PC-9 (cell line): ENCODE measurements around the gene HBB.
"Not testable (repeated sequence)": the region's sequence is repeated elsewhere in the genome, so short reads cannot be mapped to it uniquely, and the experiment has no call there.

Experiments used
- EZH2 ChIP-seq: fragments of 200-600 bp; sonication (generic); IDR thresholded peaks from 2 replicates; pipeline ENCODE4 v1.8.0; 2017; ENCODE audit warnings: antibody characterized with exemption, low read depth
- TF ChIP-seq, protein P1 (sequence below): fragments of 200-600 bp; sonication (generic); conservative IDR thresholded peaks from 2 replicates; pipeline ENCODE4 v1.6.1; 2017; ENCODE audit warnings: mixed run types, antibody characterized with exemption, mild to moderate bottlenecking, moderate library complexity

DNA sequence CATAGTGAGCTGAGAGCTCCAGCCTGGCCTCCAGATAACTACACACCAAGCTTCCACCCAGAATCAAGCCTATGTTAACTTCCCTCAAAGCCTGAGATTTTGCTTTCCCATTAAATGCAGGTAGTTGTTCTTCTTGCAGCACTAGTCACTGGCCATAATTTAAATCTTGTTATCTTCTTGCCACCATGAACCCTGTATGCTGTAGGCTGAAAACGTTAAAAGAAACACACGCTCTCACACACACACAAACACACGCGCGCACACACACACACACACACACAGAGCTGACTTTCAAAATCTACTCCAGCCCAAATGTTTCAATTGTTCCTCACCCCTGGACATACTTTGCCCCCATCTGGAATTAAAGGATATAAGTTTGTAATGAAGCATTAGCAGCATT, 26.6 kb upstream of the HBB start:
- not testable (repeated sequence) for TF ChIP-seq EZH2
- TF ChIP-seq, protein P1, sequence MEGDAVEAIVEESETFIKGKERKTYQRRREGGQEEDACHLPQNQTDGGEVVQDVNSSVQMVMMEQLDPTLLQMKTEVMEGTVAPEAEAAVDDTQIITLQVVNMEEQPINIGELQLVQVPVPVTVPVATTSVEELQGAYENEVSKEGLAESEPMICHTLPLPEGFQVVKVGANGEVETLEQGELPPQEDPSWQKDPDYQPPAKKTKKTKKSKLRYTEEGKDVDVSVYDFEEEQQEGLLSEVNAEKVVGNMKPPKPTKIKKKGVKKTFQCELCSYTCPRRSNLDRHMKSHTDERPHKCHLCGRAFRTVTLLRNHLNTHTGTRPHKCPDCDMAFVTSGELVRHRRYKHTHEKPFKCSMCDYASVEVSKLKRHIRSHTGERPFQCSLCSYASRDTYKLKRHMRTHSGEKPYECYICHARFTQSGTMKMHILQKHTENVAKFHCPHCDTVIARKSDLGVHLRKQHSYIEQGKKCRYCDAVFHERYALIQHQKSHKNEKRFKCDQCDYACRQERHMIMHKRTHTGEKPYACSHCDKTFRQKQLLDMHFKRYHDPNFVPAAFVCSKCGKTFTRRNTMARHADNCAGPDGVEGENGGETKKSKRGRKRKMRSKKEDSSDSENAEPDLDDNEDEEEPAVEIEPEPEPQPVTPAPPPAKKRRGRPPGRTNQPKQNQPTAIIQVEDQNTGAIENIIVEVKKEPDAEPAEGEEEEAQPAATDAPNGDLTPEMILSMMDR, result not testable (repeated sequence)
